GM19193 (cell line): ENCODE measurements around the gene IFT22.

Source experiments
- POLR2A ChIP-seq: IDR thresholded peaks from 4 replicates; pipeline ENCODE4 v1.6.1; 2011; ENCODE audit not compliant: insufficient read depth, insufficient read length; ENCODE audit errors: extremely low read depth

The IFT22 gene

DNA sequence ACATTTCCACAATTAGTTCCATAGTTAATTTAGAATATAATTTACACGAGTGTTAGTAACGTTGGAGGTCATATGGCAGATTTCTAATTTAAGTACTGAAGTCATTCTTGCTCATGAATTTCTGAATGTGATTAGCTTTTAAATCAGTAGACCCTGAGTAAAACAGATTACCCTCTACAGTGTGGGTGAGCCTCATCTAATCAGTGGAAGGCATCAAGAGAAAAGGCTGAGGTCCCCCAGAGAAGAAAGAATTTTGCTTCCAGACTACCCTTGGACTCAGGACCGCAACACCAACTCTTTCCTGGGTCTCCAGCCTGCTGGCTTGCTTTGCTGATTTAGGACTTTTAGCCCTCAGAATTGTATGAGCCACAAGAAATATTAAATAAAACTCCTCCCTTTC is 33.2 kb downstream of the IFT22 start:
- TF ChIP-seq POLR2A: no peak

DNA sequence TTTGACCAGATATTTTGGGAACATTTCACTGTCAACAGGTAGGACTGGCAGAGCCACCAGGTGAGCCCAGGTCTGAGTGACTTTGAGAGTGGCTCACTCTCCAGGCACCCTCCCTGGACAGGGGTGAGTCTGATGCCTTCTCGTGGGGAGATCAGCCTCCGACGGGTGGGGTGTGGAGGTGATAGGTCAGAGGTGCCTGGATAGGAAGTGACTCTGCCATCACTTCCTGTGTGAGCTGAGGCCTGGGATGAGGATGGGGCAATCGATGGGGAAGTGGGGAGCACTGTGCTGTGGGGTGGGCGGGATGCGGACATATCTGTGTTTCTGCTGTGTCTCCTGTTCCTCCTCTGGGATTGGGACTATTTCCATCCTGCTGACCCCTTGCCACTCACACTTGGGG is 34.6 kb downstream of the IFT22 start:
- no peak for TF ChIP-seq POLR2A

GRCh38 chr7:101285171-101285570 is 36.4 kb downstream of the IFT22 start:
- no peak for TF ChIP-seq POLR2A

- no peak for TF ChIP-seq POLR2A
Observed at GRCh38 chr7:101278461-101279292, 42.9 kb downstream of the IFT22 start.

GRCh38 chr7:101277155-101277554 is 44.5 kb downstream of the IFT22 start:
- no peak for TF ChIP-seq POLR2A

DNA sequence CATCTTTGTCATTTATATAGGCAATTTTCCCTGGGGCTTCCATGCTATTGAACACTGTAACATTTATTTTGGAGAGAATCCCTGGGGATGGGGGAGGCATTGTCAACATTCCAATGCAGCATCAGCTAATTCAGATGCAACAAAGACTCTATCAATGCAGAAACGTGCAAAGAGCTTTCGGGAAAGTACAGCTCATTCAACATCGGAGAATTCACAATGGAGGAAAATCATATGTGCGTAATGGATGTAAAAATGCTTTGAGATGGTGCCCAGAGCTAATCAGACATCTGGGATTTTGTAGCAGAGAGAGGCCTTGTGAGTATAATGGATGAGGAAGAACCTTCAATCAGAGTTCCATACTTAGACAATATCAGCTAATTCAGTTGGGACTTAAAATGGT is 48.4 kb downstream of the IFT22 start:
- TF ChIP-seq POLR2A: no peak

- TF ChIP-seq POLR2A: no peak
Observed at GRCh38 chr7:101271021-101271420, 50.6 kb downstream of the IFT22 start.

DNA sequence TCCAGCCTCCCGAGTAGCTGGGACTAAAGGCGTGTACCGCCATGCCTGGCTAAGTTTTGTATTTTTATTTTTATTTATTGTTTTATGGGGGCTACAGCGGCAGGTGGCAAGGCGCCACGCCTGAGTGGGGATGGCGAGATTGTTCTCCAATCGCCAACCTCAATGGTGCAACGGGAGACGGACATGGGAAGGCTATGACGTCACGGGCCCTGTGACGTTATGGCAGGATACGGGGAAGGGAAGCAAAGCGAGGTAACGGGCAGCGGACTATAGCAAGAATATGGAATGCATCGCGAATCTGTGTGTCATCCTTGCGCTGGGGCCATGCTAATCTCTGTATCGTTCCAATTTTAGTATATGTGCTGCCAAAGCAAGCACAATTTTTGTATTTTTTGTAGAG is 51.9 kb downstream of the IFT22 start:
- no peak for TF ChIP-seq POLR2A

DNA sequence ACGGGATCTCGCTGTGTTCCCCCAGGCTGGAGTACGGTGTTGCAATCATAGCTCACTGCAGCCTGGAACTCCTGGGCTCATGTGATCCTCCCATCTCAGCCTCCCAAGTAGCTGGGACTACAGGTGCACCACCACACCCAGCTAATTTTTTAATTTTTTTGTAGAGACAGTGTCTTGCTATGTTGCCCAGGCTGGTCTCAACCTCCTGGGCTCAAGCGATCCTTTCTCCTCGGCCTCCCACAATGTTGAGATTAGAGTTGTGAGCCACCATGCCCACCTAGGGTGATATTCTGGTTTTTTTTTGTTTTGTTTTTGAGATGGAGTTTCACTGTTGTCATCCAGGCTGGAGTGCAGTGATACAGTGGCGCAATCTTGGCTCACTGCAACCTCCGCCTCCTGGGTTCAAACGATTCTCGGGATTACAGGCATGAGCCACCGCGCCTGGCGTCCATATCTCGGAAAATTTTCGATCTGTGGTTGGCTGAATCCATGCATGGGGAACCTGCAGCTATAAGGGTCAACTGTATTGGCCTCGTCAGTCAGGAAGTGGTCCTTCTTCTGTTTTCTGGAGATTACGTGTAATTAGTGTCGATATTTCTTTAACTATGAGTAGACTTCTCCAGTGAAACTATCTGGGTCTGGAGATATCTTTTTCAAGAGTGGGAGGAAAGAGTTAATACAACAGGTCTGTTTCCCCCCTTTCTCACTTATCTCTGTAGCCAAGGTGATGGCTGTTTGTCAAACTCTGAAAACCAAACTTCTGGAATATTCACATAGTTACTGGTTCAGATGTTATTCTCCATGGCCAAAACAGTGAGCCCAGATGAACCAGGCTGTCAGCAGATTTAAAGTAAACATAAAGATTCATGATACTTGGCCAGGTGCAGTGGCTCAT is 55.7 kb downstream of the IFT22 start:
- TF ChIP-seq POLR2A: no peak
